Measurements from ENCODE around the gene SLC25A34. TPM values are rescaled to one million over a fixed set of nuclear protein-coding genes. Genes with fewer than 3 reads are reported as not detected.
A peak's percentile ranks its signal among the peaks of the same experiment; 100 is the strongest.

SLC25A34 gene
- total and polyA plus RNA-seq, 2 of the 13 experiments (the other 11 are each of a cell fraction or from before 2014, with no cell fraction given), result 0.13 to 0.18 TPM

DNA sequence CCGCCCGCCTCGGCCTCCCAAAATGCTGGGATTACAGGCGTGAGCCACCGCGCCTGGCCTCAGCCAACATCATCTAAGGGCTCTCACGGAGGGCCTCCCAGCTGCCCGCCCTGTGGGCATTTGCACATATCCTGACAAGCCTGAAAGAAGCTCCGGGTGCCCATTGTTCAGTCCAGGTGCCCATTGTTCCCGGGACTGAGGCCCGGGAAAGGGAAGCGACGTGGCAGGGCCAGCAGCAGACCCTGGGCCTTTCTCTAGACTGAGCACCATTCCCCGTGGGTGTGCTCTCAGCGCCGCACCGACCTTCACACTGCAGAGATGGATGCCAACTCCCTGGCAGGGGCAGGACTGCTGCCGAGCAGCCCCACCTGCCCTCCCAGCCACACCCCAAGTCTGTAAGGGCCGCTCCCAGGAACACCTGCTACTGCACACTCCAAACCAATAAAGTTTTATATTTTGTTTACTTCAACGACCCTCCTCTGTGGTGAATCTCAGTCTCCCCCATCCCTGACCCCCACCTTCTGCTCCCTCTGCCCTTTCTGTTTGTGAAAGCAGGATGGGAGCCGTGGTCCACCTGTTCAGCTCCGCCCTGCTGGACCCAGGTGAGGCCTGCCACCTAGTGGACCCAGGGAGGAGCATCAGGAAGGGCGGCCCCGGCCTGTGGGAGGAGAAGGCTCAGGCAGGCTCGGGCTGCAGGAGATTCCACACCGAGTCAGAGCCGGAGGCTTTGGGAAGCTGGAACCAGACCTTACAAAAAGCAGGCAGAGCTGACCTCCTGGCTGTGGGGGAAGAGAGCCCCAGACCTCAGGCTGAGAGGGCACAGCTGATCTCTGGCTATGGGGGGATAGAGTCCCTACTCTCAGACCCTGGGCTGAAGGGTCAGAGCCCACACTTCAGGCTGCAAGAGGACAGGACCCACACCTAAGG lies 5.1 kb downstream of the SLC25A34 start (continued):
- TF ChIP-seq, protein P1, sequence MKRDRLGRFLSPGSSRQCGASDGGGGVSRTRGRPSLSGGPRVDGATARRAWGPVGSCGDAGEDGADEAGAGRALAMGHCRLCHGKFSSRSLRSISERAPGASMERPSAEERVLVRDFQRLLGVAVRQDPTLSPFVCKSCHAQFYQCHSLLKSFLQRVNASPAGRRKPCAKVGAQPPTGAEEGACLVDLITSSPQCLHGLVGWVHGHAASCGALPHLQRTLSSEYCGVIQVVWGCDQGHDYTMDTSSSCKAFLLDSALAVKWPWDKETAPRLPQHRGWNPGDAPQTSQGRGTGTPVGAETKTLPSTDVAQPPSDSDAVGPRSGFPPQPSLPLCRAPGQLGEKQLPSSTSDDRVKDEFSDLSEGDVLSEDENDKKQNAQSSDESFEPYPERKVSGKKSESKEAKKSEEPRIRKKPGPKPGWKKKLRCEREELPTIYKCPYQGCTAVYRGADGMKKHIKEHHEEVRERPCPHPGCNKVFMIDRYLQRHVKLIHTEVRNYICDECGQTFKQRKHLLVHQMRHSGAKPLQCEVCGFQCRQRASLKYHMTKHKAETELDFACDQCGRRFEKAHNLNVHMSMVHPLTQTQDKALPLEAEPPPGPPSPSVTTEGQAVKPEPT (CRISPR knock-in tag; IDR thresholded peaks at IDR 0.05; ENCODE audit: low read depth), result no peak
- TF ChIP-seq ZNF121 (CRISPR knock-in tag; IDR thresholded peaks at IDR 0.05) (no peak), ZNF607 (CRISPR knock-in tag; IDR thresholded peaks at IDR 0.05; ENCODE audit: borderline replicate concordance) (no peak), ZFX (CRISPR knock-in tag; IDR thresholded peaks at IDR 0.05; ENCODE audit: low read depth) (peak; percentile 70), ZFP36L2 (CRISPR knock-in tag; IDR thresholded peaks at IDR 0.05) (no peak), ZBTB38 (CRISPR knock-in tag; IDR thresholded peaks at IDR 0.05) (peak; percentile 41; the same call in 1 of the 2 replicates), PHF5A (CRISPR knock-in tag; IDR thresholded peaks at IDR 0.05; ENCODE audit: low read depth, unreplicated experiment) (no peak), E2F2 (CRISPR knock-in tag; IDR thresholded peaks at IDR 0.05; ENCODE audit: borderline replicate concordance) (no peak)
- TF ChIP-seq, protein P2, sequence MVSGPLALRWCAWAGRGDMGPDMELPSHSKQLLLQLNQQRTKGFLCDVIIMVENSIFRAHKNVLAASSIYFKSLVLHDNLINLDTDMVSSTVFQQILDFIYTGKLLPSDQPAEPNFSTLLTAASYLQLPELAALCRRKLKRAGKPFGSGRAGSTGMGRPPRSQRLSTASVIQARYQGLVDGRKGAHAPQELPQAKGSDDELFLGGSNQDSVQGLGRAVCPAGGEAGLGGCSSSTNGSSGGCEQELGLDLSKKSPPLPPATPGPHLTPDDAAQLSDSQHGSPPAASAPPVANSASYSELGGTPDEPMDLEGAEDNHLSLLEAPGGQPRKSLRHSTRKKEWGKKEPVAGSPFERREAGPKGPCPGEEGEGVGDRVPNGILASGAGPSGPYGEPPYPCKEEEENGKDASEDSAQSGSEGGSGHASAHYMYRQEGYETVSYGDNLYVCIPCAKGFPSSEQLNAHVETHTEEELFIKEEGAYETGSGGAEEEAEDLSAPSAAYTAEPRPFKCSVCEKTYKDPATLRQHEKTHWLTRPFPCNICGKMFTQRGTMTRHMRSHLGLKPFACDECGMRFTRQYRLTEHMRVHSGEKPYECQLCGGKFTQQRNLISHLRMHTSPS (CRISPR knock-in tag; IDR thresholded peaks at IDR 0.05; ENCODE audit: low read depth), result no peak
